Right lobe of liver (tissue), 6 donors: ENCODE data around the gene ZNF528. TPM values are rescaled to one million over a fixed set of nuclear protein-coding genes. Genes with fewer than 3 reads are reported as not detected.

Source experiments
- ATAC-seq, 4 donors: fragments of 200-7000 bp; cut with Tn5 transposase; one replicate each; pipeline ENCODE4 v1.9.1; 2020; ENCODE audit warnings: mild to moderate bottlenecking in 4 of 4, moderate library complexity in 4 of 4
- DNase-seq, 3 donors: peaks; one replicate each; pipeline ENCODE4 v3.0.0-alpha.2; 2020
- H3K27ac ChIP-seq, 3 donors: fragments of 200-600 bp; one replicate each; pipeline ENCODE4 v1.8.0; 2022
- H3K27me3 ChIP-seq, 2 donors: fragments of 200-600 bp; one replicate each; pipeline ENCODE4 v1.8.0; 2022
- H3K36me3 ChIP-seq, 4 donors: fragments of 200-600 bp; sonication (generic) in 1 of 4; one replicate each; pipeline versions ENCODE4 v1.5.1 to v1.8.0; 2017 to 2022; ENCODE audit warnings: control low read depth in 1 of 4
- H3K4me1 ChIP-seq, 4 donors: fragments of 200-600 bp; sonication (generic) in 1 of 4; one replicate each; pipeline versions ENCODE4 v1.5.1 to v1.8.0; 2017 to 2022; ENCODE audit warnings: control low read depth in 1 of 4
- H3K4me3 ChIP-seq, 3 donors: fragments of 200-600 bp; one replicate each; pipeline ENCODE4 v1.8.0; 2022
- H3K9me3 ChIP-seq, 4 donors: fragments of 200-600 bp; sonication (generic) in 1 of 4; one replicate each; pipeline versions ENCODE4 v1.5.1 to v1.8.0; 2017 to 2022; ENCODE audit warnings: control low read depth in 1 of 4
- POLR2A ChIP-seq: fragments of 450-650 bp; IDR thresholded peaks from one replicate; pipeline ENCODE4 v1.6.1; 2017; ENCODE audit warnings: antibody characterized with exemption, mild to moderate bottlenecking
- whole genome bisulfite sequencing: methylation state at CpG from one replicate; pipeline ENCODE4 v1.1.6; 2018; ENCODE audit warnings: low coverage, low lambda C conversion rate; ENCODE audit not compliant: insufficient coverage; ENCODE audit errors: missing lambda C conversion rate; 5-methylcytosine and 5-hydroxymethylcytosine counted together
- intact Hi-C, 2 donors: fragments of 100-400 bp; cut with DNase I; formaldehyde crosslinking; loops; one replicate each; pipeline versions ENCODE4 v1.11.2 to v1.14.1; 2022
- total RNA-seq, 6 experiments: library from RNA; depleted of rRNA in 2 of 6; stranded (reverse); fragments of >200 nt in 2 of 6; fragmentation: NEBNext Ultra II Directional in 3 of 6; extraction: Animal tissue kit (Norgen Biotek cat#: 25700) in 3 of 6; gene quantifications; one replicate each; pipeline versions ENCODE4 v1.1.0 to v1.2.4, GENCODE V29; 2016 to 2023
- TF ChIP-seq, protein P1 (sequence below), 4 donors: fragments of 200-600 bp in 3 of 4; fragments of 450-650 bp in 1 of 4; IDR thresholded peaks; one replicate each; pipeline versions ENCODE4 v1.5.1 to v1.8.0; 2016 to 2022; ENCODE audit warnings: antibody characterized with exemption in 4 of 4, mild to moderate bottlenecking in 2 of 4
- donor health status: DM: no; HTN: yes; CAD: no.
- donor health status: DM: no; HTN: no; CAD: no.
- donor health status: DM: no; HTN: no; CAD: no.
- donor health status: DM: no; HTN: yes; CAD: no.
- donor health status: DM: no; HTN: yes; CAD: no.

ZNF528 gene
- total RNA-seq, 6 experiments from 2014 or later, result 1.9 to 7.5 (median 3.5) TPM

DNA sequence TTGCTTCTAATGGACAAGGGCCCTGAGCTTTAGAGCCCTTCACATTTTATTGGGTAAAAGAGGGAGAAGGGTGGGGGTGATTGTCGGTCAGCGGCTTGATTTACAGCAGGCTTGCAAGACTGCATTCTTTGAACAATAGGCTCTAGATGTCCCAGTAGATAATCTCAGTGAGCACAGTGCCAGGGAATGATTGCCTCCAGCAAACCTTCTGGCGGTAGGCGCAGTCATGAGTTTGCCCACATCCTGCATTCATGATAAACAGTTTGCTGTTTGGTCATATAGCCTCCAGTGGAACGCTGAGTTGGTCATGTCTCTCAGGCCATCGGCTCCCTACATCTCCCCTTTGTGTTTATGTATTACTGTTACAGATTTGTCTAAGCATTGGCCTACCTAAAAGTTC lies 12.6 kb downstream of the ZNF528 start:
- no peak overlapping the region for H3K4me3 ChIP-seq
- no peaks in the 10 kb centered on the region for H3K27me3 ChIP-seq
- no peak for TF ChIP-seq POLR2A
- TF ChIP-seq, protein P1, sequence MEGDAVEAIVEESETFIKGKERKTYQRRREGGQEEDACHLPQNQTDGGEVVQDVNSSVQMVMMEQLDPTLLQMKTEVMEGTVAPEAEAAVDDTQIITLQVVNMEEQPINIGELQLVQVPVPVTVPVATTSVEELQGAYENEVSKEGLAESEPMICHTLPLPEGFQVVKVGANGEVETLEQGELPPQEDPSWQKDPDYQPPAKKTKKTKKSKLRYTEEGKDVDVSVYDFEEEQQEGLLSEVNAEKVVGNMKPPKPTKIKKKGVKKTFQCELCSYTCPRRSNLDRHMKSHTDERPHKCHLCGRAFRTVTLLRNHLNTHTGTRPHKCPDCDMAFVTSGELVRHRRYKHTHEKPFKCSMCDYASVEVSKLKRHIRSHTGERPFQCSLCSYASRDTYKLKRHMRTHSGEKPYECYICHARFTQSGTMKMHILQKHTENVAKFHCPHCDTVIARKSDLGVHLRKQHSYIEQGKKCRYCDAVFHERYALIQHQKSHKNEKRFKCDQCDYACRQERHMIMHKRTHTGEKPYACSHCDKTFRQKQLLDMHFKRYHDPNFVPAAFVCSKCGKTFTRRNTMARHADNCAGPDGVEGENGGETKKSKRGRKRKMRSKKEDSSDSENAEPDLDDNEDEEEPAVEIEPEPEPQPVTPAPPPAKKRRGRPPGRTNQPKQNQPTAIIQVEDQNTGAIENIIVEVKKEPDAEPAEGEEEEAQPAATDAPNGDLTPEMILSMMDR (IDR thresholded peaks at IDR 0.05), result no peak
- ATAC-seq (no peak), DNase-seq (no peak)
- H3K36me3 ChIP-seq, result peaks cover 0 to 24% (median 5%) of the 10 kb centered on the region in 4 donors
- no peak overlapping the region for H3K27ac ChIP-seq
- H3K4me1 ChIP-seq, result no peaks in the 10 kb centered on the region
- 100% methylated on average over 4 of the region's 6 CpGs for WGBS
- intact Hi-C loops, result no loop called here
- H3K9me3 ChIP-seq, result peaks cover 0 to 23% (median 11%) of the 10 kb centered on the region in 4 donors

DNA sequence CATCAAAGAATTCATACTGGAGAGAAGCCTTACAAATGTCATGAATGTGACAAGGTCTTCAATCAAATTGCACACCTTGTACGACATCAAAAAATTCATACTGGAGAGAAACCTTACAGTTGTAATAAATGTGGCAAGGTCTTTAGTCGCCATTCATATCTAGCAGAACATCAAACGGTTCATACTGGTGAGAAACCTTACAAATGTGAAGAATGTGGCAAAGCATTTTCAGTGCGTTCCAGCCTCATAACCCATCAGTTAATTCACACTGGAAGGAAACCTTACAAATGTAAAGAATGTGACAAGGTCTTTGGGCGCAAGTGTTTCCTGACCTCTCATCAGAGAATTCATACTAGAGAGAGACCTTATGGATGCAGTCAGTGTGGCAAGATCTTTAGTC lies 18.1 kb downstream of the ZNF528 start:
- TF ChIP-seq, protein P1 (IDR thresholded peaks at IDR 0.05), result no peak
- no peak for TF ChIP-seq POLR2A
- ATAC-seq (no peak), DNase-seq (no peak)
- intact Hi-C loops, result no loop called here
- peaks cover 0 to 3% (median 0%) of the 10 kb centered on the region in 4 donors for H3K36me3 ChIP-seq
- no peaks in the 10 kb centered on the region for H3K27me3 ChIP-seq
- 88% methylated on average over 5 of the region's 5 CpGs for WGBS
- no peak overlapping the region for H3K27ac ChIP-seq
- no peak overlapping the region for H3K4me3 ChIP-seq
- H3K9me3 ChIP-seq, result peaks cover 0 to 38% (median 20%) of the 10 kb centered on the region in 4 donors
- H3K4me1 ChIP-seq, result no peaks in the 10 kb centered on the region

DNA sequence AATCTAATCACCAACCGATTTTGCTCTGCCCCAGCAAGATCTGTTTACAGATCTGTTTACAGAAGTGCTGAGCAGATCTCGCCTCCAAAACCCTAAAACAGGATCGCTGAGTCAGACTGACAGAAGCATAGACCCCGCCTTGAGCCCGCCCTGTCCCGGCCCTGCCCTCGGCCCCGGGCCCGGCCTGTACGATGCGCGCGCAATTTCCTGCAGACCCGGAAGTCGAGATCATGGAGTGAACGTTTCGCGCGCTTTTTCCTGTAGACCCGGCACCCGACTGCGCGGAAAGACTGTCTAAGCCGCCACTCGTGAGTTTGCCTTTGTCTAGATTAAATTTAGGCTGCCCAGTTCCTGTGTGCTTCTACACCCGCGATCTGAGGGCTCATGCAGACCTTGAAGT lies 31.3 kb downstream of the ZNF528 start, which contains the start of gene ZNF534:
Gene ZNF534 (plus strand): TSS at position 212 of the 400 bp plus-strand sequence. CDS start 2,327 bp downstream, outside the sequence.
- H3K36me3 ChIP-seq, result no peaks in the 10 kb centered on the region

DNA sequence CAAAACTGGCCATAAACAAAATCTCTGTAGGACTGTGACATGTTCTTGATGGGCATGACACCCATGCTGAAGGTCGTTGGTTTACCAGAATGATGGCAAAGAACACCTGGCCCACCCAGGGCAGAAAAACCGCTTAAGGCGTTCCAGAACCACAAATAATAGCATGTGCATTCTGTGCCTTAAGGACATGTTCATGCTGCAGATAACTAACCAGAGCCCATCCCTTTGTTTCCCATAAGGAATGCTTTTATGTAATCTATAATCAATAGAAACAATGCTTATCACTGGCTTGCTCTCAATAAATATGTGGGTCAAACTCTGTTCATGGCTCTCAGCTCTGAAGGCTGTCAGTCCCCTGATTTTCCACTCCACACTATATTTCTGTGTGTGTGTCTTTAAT lies 44.5 kb downstream of the ZNF528 start:
- Histone ChIP-seq H3K36me3 (no peaks in the 10 kb centered on the region), H3K27ac (no peak overlapping the region), H3K27me3 (no peaks in the 10 kb centered on the region), H3K4me3 (no peak overlapping the region), H3K4me1 (no peaks in the 10 kb centered on the region), H3K9me3 (peaks cover 0 to 8% (median 0%) of the 10 kb centered on the region in 4 donors)
- DNase-seq (no peak), ATAC-seq (no peak)
- intact Hi-C loops, result no loop called here
- TF ChIP-seq, protein P1 (IDR thresholded peaks at IDR 0.05), result no peak
- no peak for TF ChIP-seq POLR2A
- 38% methylated on average over 1 of the region's 3 CpGs for WGBS

More for the DNA sequence above, 31.3 kb downstream of the ZNF528 start, which contains the start of gene ZNF534:
- Histone ChIP-seq H3K27ac (no peak within 1 kb of the TSS), H3K4me1 (no peaks in the 10 kb centered on the region), H3K4me3 (no peak within 1 kb of the TSS), H3K9me3 (peaks cover 0 to 2% (median 0%) of the 10 kb centered on the region in 4 donors), H3K27me3 (no peaks in the 10 kb centered on the region)
- TF ChIP-seq, protein P1 (IDR thresholded peaks at IDR 0.05), result no peak
- TF ChIP-seq POLR2A, result no peak
- ATAC-seq (no peak), DNase-seq (no peak)
- WGBS, result 61% methylated on average over 22 of the region's 27 CpGs
- intact Hi-C loops, result no loop called here

DNA sequence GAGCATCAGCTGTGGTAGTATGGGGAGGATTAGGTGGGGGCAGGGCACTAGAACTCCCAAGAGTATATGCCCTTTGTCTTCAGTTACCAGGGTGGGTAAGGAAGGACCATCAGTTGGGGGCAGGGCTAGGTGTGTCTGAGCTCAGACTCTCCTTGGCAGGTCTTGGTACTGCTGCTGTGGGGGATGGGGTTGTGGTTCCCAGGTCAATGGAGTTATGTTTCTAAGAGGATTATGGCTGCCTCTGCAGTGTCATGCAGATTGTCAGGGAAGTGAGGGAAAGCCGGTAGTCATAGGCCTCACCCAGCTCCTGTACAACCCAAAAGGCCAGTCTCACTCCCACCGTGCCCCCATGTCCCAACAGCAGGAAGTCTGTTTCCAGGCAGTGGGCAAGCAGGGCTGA lies 46.9 kb downstream of the ZNF528 start:
- H3K4me3 ChIP-seq, result no peak overlapping the region
- H3K27ac ChIP-seq, result no peak overlapping the region
- ATAC-seq (no peak), DNase-seq (no peak)
- H3K36me3 ChIP-seq, result no peaks in the 10 kb centered on the region
- intact Hi-C loops, result no loop called here
- no peaks in the 10 kb centered on the region for H3K27me3 ChIP-seq
- no peaks in the 10 kb centered on the region for H3K4me1 ChIP-seq
- TF ChIP-seq, protein P1 (IDR thresholded peaks at IDR 0.05), result no peak
- no peaks in the 10 kb centered on the region for H3K9me3 ChIP-seq
- WGBS, result 0% methylated on average over 1 of the region's 2 CpGs
